Measurements from ENCODE around the gene FNDC5.

Gene FNDC5

DNA sequence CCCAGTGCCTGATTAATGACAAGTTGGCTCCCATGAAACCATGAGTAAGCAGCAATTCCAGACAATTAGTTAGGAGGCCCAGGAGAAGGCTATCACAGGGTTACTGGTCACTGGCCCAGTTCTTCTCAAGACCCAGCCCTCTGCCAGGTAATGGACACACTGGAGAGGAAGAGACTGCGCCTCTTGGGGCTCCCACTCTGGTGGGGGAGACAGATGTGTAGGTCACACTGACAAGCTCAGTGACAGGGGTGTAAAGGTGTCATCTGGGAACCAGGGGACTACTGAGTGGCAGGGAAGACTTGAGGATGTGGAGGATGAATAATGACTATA is 20.5 kb upstream of the FNDC5 start:
- Histone ChIP-seq H3K27me3 (ENCODE audit: control insufficient read depth in 5 of 5, insufficient read depth in 4 of 5, low read length in 5 of 5) (peaks cover 22 to 53% (median 45%) of the 10 kb centered on the region in 5 donors), H3K9ac (ENCODE audit: low read length in 5 of 5) (no peak overlapping the region), H3K27ac (ENCODE audit: low read depth, low read length) (no peak overlapping the region), H3K4me3 (ENCODE audit: low read depth in 1 of 5, low read length in 5 of 5) (no peak overlapping the region), H3K36me3 (ENCODE audit: control insufficient read depth in 5 of 5, insufficient read depth in 5 of 5, low read length in 5 of 5) (no peaks in the 10 kb centered on the region), H3K9me3 (ENCODE audit: control insufficient read depth in 5 of 5, low read length in 5 of 5) (peaks cover 0 to 3% (median 0%) of the 10 kb centered on the region in 5 donors), H3K4me1 (ENCODE audit: control insufficient read depth in 5 of 5, insufficient read depth in 5 of 5, low read length in 5 of 5) (peaks cover 1 to 16% (median 13%) of the 10 kb centered on the region in 5 donors)

- Histone ChIP-seq H3K27ac (ENCODE audit: low read depth, low read length) (no peak overlapping the region), H3K9ac (ENCODE audit: low read length in 5 of 5) (no peak overlapping the region), H3K9me3 (ENCODE audit: control insufficient read depth in 5 of 5, low read length in 5 of 5) (peaks cover 0 to 3% (median 0%) of the 10 kb centered on the region in 5 donors), H3K27me3 (ENCODE audit: control insufficient read depth in 5 of 5, insufficient read depth in 4 of 5, low read length in 5 of 5) (peaks cover 22 to 57% (median 50%) of the 10 kb centered on the region in 5 donors), H3K4me3 (ENCODE audit: low read depth in 1 of 5, low read length in 5 of 5) (no peak overlapping the region), H3K4me1 (ENCODE audit: control insufficient read depth in 5 of 5, insufficient read depth in 5 of 5, low read length in 5 of 5) (peaks cover 1 to 19% (median 13%) of the 10 kb centered on the region in 5 donors), H3K36me3 (ENCODE audit: control insufficient read depth in 5 of 5, insufficient read depth in 5 of 5, low read length in 5 of 5) (no peaks in the 10 kb centered on the region)
Measured at GRCh38 chr1:32890516-32891240, 20.0 kb upstream of the FNDC5 start.

GRCh38 chr1:32889731-32890278 is 19.1 kb upstream of the FNDC5 start:
- H3K4me1 ChIP-seq (ENCODE audit: control insufficient read depth in 5 of 5, insufficient read depth in 5 of 5, low read length in 5 of 5) = peaks cover 1 to 19% (median 13%) of the 10 kb centered on the region in 5 donors
- H3K9me3 ChIP-seq (ENCODE audit: control insufficient read depth in 5 of 5, low read length in 5 of 5) = peaks cover 0 to 3% (median 0%) of the 10 kb centered on the region in 5 donors
- H3K27me3 ChIP-seq (ENCODE audit: control insufficient read depth in 5 of 5, insufficient read depth in 4 of 5, low read length in 5 of 5) = peaks cover 30 to 65% (median 56%) of the 10 kb centered on the region in 5 donors
- no peaks in the 10 kb centered on the region for H3K36me3 ChIP-seq (ENCODE audit: control insufficient read depth in 5 of 5, insufficient read depth in 5 of 5, low read length in 5 of 5)
- no peak overlapping the region for H3K4me3 ChIP-seq (ENCODE audit: low read depth in 1 of 5, low read length in 5 of 5)
- H3K27ac ChIP-seq (ENCODE audit: low read depth, low read length) = no peak overlapping the region
- H3K9ac ChIP-seq (ENCODE audit: low read length in 5 of 5) = no peak overlapping the region

DNA sequence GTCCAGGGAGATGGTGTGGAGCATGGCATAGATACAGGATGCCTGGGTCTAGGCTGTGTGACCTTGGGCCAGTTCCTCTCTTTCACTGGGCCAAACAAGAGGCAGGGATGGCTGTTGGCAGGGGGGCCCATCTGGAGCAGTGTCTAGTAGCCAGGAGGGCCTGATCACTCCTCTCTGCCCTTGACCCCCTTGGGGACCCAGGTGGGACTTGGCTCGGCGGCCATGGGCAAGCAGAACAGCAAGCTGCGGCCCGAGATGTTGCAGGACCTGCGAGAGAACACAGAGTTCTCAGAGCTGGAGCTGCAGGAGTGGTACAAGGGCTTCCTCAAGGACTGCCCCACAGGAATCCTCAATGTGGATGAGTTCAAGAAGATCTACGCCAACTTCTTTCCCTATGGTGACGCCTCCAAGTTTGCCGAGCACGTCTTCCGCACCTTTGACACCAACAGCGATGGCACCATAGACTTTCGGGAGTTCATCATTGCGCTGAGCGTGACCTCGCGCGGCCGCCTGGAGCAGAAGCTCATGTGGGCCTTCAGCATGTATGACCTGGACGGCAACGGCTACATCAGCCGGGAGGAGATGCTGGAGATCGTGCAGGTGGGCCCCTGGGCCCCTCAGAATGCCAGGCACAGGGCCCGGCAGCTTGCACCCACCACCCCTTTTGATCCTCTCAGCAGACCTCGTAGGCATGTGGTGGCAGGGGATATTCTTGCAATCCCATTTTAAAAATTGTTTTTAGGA is 18.1 kb upstream of the FNDC5 start:
- Histone ChIP-seq H3K27ac (ENCODE audit: low read depth, low read length) (no peak overlapping the region), H3K9ac (ENCODE audit: low read length in 5 of 5) (no peak overlapping the region), H3K4me3 (ENCODE audit: low read depth in 1 of 5, low read length in 5 of 5) (no peak overlapping the region), H3K27me3 (ENCODE audit: control insufficient read depth in 5 of 5, insufficient read depth in 4 of 5, low read length in 5 of 5) (peaks cover 30 to 71% (median 61%) of the 10 kb centered on the region in 5 donors), H3K9me3 (ENCODE audit: control insufficient read depth in 5 of 5, low read length in 5 of 5) (peaks cover 0 to 3% (median 0%) of the 10 kb centered on the region in 5 donors), H3K36me3 (ENCODE audit: control insufficient read depth in 5 of 5, insufficient read depth in 5 of 5, low read length in 5 of 5) (no peaks in the 10 kb centered on the region), H3K4me1 (ENCODE audit: control insufficient read depth in 5 of 5, insufficient read depth in 5 of 5, low read length in 5 of 5) (peaks cover 1 to 16% (median 13%) of the 10 kb centered on the region in 5 donors)

DNA sequence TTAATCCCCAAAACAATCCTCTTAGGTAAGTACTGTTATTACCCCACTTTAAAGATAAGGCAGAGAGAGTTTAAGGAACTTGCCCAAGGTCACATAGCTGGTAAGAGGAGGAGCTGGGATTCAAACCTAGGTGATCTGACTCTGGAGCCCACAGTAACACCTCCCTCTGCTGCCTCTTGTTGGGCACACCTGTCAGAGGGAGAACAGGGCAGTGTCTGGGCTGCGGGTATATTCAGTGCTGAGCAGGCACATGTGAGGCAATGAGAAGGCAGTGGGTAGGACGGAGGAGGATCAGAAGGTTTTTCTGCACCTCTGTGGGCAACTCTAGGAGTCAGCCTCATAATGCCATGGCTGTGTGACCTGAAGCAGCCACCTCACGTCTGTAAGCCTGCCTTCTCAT is 17.4 kb upstream of the FNDC5 start:
- no peak overlapping the region for H3K4me3 ChIP-seq (ENCODE audit: low read depth in 1 of 5, low read length in 5 of 5)
- H3K27ac ChIP-seq (ENCODE audit: low read depth, low read length) = no peak overlapping the region
- peaks cover 30 to 68% (median 63%) of the 10 kb centered on the region in 5 donors for H3K27me3 ChIP-seq (ENCODE audit: control insufficient read depth in 5 of 5, insufficient read depth in 4 of 5, low read length in 5 of 5)
- H3K36me3 ChIP-seq (ENCODE audit: control insufficient read depth in 5 of 5, insufficient read depth in 5 of 5, low read length in 5 of 5) = no peaks in the 10 kb centered on the region
- no peak overlapping the region for H3K9ac ChIP-seq (ENCODE audit: low read length in 5 of 5)
- peaks cover 1 to 11% (median 6%) of the 10 kb centered on the region in 5 donors for H3K4me1 ChIP-seq (ENCODE audit: control insufficient read depth in 5 of 5, insufficient read depth in 5 of 5, low read length in 5 of 5)
- H3K9me3 ChIP-seq (ENCODE audit: control insufficient read depth in 5 of 5, low read length in 5 of 5) = peaks cover 0 to 3% (median 0%) of the 10 kb centered on the region in 5 donors

DNA sequence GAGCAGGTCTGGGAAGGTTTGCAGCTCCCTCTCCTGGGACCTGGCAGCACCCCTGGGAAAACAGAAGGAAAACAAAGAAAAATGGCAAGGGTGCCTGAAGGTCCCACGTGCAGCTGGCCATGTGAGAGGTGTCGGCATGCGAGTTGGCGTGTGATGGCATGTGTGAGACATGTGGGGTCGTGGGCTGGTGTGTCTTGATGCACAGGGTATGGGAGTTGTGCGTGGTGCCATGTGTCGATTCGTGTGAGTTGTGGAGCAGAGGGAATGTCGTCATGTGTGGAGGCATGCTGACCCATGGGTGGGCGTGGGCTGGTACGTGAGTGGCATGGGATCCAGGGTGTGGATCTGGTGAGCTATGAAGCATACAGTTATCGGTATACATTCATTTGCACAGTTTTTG is 16.9 kb upstream of the FNDC5 start:
- Histone ChIP-seq H3K27me3 (ENCODE audit: control insufficient read depth in 5 of 5, insufficient read depth in 4 of 5, low read length in 5 of 5) (peaks cover 28 to 66% (median 59%) of the 10 kb centered on the region in 5 donors), H3K9me3 (ENCODE audit: control insufficient read depth in 5 of 5, low read length in 5 of 5) (peaks cover 0 to 1% (median 0%) of the 10 kb centered on the region in 5 donors), H3K27ac (ENCODE audit: low read depth, low read length) (no peak overlapping the region), H3K9ac (ENCODE audit: low read length in 5 of 5) (no peak overlapping the region), H3K4me1 (ENCODE audit: control insufficient read depth in 5 of 5, insufficient read depth in 5 of 5, low read length in 5 of 5) (peaks cover under 1 to 6% (median 2%) of the 10 kb centered on the region in 5 donors), H3K4me3 (ENCODE audit: low read depth in 1 of 5, low read length in 5 of 5) (no peak overlapping the region), H3K36me3 (ENCODE audit: control insufficient read depth in 5 of 5, insufficient read depth in 5 of 5, low read length in 5 of 5) (no peaks in the 10 kb centered on the region)

DNA sequence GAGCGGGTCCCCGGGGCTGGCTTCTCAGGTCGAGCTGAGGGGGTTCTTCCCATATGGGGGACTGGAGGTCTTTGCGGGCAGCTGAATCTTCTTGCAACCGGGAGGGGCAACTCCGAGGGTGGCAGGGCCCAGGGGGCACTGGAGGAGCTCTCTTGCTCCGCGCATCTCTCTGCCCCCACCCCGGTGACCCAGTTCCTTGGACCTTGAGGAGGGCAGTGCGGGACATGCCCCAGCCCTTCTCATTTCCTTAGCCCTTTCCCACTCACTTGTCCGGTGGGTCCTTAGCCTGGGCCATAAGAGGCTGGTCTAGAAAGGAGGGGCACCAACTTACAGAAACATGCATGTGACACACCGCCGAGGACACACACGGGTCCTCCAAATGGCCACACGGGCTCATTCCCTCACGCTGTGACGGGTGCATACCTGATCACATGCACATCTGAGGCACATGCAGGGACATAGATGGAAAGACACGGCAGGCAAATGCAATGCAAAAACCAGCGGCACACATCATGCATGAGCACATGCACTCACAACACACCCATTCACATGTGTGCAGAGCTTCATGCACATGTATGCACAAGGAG is 16.2 kb upstream of the FNDC5 start:
- Histone ChIP-seq H3K9ac (ENCODE audit: low read length in 5 of 5) (no peak overlapping the region), H3K4me3 (ENCODE audit: low read depth in 1 of 5, low read length in 5 of 5) (no peak overlapping the region), H3K36me3 (ENCODE audit: control insufficient read depth in 5 of 5, insufficient read depth in 5 of 5, low read length in 5 of 5) (no peaks in the 10 kb centered on the region), H3K9me3 (ENCODE audit: control insufficient read depth in 5 of 5, low read length in 5 of 5) (no peaks in the 10 kb centered on the region), H3K27me3 (ENCODE audit: control insufficient read depth in 5 of 5, insufficient read depth in 4 of 5, low read length in 5 of 5) (peaks cover 21 to 59% (median 53%) of the 10 kb centered on the region in 5 donors), H3K4me1 (ENCODE audit: control insufficient read depth in 5 of 5, insufficient read depth in 5 of 5, low read length in 5 of 5) (peaks cover 0 to 8% (median 4%) of the 10 kb centered on the region in 5 donors), H3K27ac (ENCODE audit: low read depth, low read length) (no peak overlapping the region)

- Histone ChIP-seq H3K4me1 (ENCODE audit: control insufficient read depth in 5 of 5, insufficient read depth in 5 of 5, low read length in 5 of 5) (peaks cover 0 to 9% (median 5%) of the 10 kb centered on the region in 5 donors), H3K27me3 (ENCODE audit: control insufficient read depth in 5 of 5, insufficient read depth in 4 of 5, low read length in 5 of 5) (peaks cover 21 to 52% (median 49%) of the 10 kb centered on the region in 5 donors), H3K9ac (ENCODE audit: low read length in 5 of 5) (no peak within 1 kb of the TSS), H3K4me3 (ENCODE audit: low read depth in 1 of 5, low read length in 5 of 5) (no peak within 1 kb of the TSS), H3K36me3 (ENCODE audit: control insufficient read depth in 5 of 5, insufficient read depth in 5 of 5, low read length in 5 of 5) (no peaks in the 10 kb centered on the region), H3K27ac (ENCODE audit: low read depth, low read length) (no peak within 1 kb of the TSS), H3K9me3 (ENCODE audit: control insufficient read depth in 5 of 5, low read length in 5 of 5) (no peaks in the 10 kb centered on the region)
Measured at GRCh38 chr1:32886004-32886827, 15.5 kb upstream of the FNDC5 start, which contains the start of gene HPCA. HPCA (plus strand) TSS chr1:32886491; CDS start chr1:32888899, 2,408 bp downstream.

DNA sequence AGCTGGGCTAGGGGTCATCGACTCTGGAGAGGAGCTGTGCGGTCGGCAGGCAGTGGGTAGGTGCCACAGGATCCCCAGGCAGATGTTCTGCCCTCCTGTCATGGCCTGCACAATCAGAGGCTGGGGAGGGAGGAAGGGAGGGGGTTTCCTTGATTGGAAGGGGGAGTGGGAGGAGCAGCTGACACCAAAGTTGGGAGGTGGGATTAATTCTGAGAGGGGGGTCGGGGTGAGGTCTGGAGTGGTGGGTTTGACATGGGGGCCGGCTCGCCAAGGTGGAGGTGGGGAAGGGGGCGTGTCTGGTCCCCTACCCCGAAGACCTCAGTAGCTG is 14.9 kb upstream of the FNDC5 start:
- Histone ChIP-seq H3K27me3 (ENCODE audit: control insufficient read depth in 5 of 5, insufficient read depth in 4 of 5, low read length in 5 of 5) (peaks cover 21 to 50% (median 46%) of the 10 kb centered on the region in 5 donors), H3K9me3 (ENCODE audit: control insufficient read depth in 5 of 5, low read length in 5 of 5) (no peaks in the 10 kb centered on the region), H3K4me3 (ENCODE audit: low read depth in 1 of 5, low read length in 5 of 5) (no peak overlapping the region), H3K4me1 (ENCODE audit: control insufficient read depth in 5 of 5, insufficient read depth in 5 of 5, low read length in 5 of 5) (peaks cover 0 to 9% (median 5%) of the 10 kb centered on the region in 5 donors), H3K9ac (ENCODE audit: low read length in 5 of 5) (no peak overlapping the region), H3K27ac (ENCODE audit: low read depth, low read length) (no peak overlapping the region), H3K36me3 (ENCODE audit: control insufficient read depth in 5 of 5, insufficient read depth in 5 of 5, low read length in 5 of 5) (no peaks in the 10 kb centered on the region)
